ENCODE results near the gene LCE7A. TPM values are rescaled to one million over a fixed set of nuclear protein-coding genes. Genes with fewer than 3 reads are reported as not detected.

Gene LCE7A
- total RNA-seq, 1 donor from 2014 or later = not detected

DNA sequence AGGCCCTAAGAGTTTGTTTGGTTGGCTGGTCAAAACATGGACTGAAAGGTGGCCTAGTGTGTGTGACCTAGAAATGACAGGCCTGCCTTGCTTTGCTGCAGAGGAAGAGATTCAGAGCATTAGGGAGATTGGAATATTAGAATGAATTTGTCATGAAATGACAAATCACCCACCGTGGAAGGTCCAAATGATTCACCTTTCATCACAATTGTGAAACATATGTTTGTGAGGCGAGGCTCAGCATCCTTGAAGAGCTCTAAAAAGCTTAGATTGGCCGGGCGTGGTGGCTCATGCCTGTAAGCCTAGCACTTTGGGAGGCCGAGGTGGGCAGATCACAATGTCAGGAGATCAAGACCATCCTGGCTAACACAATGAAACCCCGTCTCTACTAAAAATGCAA, 42.5 kb upstream of the LCE7A start:
- Histone ChIP-seq H3K9me3 (ENCODE audit: insufficient read depth, low read depth, low read length) (no peaks in the 10 kb centered on the region), H3K36me3 (ENCODE audit: insufficient read depth, low read length) (no peaks in the 10 kb centered on the region), H3K4me1 (ENCODE audit: insufficient read depth, low read length) (no peaks in the 10 kb centered on the region), H3K4me3 (ENCODE audit: insufficient read depth, low read depth, low read length) (no peak overlapping the region), H2AFZ (ENCODE audit: low read depth, low read length) (no peak overlapping the region), H3K4me2 (ENCODE audit: low read length) (no peak overlapping the region), H3K27ac (ENCODE audit: low read depth, low read length) (no peak overlapping the region), H3K9ac (ENCODE audit: low read length) (no peak overlapping the region), H4K20me1 (ENCODE audit: insufficient read depth, low read length) (no peaks in the 10 kb centered on the region), H3K27me3 (ENCODE audit: insufficient read depth, low read length) (no peaks in the 10 kb centered on the region), H3K79me2 (ENCODE audit: insufficient read depth, low read length) (no peaks in the 10 kb centered on the region)
- Mint-ChIP-seq H3K27ac (ENCODE audit: unreplicated experiment) (no peak overlapping the region), H3K9me3 (ENCODE audit: unreplicated experiment) (no peaks in the 10 kb centered on the region), H3K27me3 (ENCODE audit: low read depth, unreplicated experiment) (peaks cover 4% of the 10 kb centered on the region), H3K36me3 (ENCODE audit: low read depth, unreplicated experiment) (no peaks in the 10 kb centered on the region), H3K4me1 (ENCODE audit: low read depth, unreplicated experiment) (no peaks in the 10 kb centered on the region), H3K4me3 (ENCODE audit: unreplicated experiment) (no peak overlapping the region)
- no peak for FAIRE-seq
- no peak for TF ChIP-seq EZH2 (IDR thresholded peaks at IDR 0.05; ENCODE audit: insufficient read depth, low read length)
- DNase-seq (ENCODE audit: low read depth) = no peak

DNA sequence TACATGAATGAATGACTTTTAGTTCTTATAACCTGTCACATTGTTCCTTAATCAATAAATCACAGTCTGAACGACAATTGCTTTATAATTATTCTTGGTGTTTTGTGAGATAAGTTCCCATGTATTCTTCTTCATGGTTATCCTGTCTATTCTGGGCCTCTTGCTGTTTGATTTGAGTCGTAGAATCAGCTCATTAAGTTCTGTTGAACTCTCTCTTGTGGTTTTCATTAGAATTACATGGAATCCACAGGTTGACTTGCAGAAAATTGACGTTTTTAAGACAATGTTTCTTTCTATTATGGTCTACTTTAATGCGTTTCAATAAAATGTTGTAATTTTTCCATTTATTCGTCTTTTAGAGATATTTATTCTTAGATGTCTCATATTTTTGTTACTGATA, 36.5 kb upstream of the LCE7A start:
- H3K4me1 Mint-ChIP-seq (ENCODE audit: low read depth, unreplicated experiment) = no peaks in the 10 kb centered on the region
- no peak for DNase-seq (ENCODE audit: low read depth)
- H3K9me3 Mint-ChIP-seq (ENCODE audit: unreplicated experiment) = no peaks in the 10 kb centered on the region
- Histone ChIP-seq H3K4me1 (ENCODE audit: insufficient read depth, low read length) (no peaks in the 10 kb centered on the region), H3K27ac (ENCODE audit: low read depth, low read length) (no peak overlapping the region), H3K4me3 (ENCODE audit: insufficient read depth, low read depth, low read length) (no peak overlapping the region), H3K36me3 (ENCODE audit: insufficient read depth, low read length) (no peaks in the 10 kb centered on the region), H3K79me2 (ENCODE audit: insufficient read depth, low read length) (no peaks in the 10 kb centered on the region), H4K20me1 (ENCODE audit: insufficient read depth, low read length) (no peaks in the 10 kb centered on the region), H3K9me3 (ENCODE audit: insufficient read depth, low read depth, low read length) (no peaks in the 10 kb centered on the region), H3K9ac (ENCODE audit: low read length) (no peak overlapping the region), H3K27me3 (ENCODE audit: insufficient read depth, low read length) (no peaks in the 10 kb centered on the region), H3K4me2 (ENCODE audit: low read length) (no peak overlapping the region), H2AFZ (ENCODE audit: low read depth, low read length) (no peak overlapping the region)
- H3K4me3 Mint-ChIP-seq (ENCODE audit: unreplicated experiment) = no peak overlapping the region
- H3K36me3 Mint-ChIP-seq (ENCODE audit: low read depth, unreplicated experiment) = no peaks in the 10 kb centered on the region
- no peak for FAIRE-seq
- no peak for TF ChIP-seq EZH2 (IDR thresholded peaks at IDR 0.05; ENCODE audit: insufficient read depth, low read length)
- TF ChIP-seq, protein P1, sequence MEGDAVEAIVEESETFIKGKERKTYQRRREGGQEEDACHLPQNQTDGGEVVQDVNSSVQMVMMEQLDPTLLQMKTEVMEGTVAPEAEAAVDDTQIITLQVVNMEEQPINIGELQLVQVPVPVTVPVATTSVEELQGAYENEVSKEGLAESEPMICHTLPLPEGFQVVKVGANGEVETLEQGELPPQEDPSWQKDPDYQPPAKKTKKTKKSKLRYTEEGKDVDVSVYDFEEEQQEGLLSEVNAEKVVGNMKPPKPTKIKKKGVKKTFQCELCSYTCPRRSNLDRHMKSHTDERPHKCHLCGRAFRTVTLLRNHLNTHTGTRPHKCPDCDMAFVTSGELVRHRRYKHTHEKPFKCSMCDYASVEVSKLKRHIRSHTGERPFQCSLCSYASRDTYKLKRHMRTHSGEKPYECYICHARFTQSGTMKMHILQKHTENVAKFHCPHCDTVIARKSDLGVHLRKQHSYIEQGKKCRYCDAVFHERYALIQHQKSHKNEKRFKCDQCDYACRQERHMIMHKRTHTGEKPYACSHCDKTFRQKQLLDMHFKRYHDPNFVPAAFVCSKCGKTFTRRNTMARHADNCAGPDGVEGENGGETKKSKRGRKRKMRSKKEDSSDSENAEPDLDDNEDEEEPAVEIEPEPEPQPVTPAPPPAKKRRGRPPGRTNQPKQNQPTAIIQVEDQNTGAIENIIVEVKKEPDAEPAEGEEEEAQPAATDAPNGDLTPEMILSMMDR (IDR thresholded peaks at IDR 0.05; ENCODE audit: insufficient read depth, low read depth, low read length) = no peak
- H3K27ac Mint-ChIP-seq (ENCODE audit: unreplicated experiment) = no peak overlapping the region
- peaks cover 7% of the 10 kb centered on the region for H3K27me3 Mint-ChIP-seq (ENCODE audit: low read depth, unreplicated experiment)

DNA sequence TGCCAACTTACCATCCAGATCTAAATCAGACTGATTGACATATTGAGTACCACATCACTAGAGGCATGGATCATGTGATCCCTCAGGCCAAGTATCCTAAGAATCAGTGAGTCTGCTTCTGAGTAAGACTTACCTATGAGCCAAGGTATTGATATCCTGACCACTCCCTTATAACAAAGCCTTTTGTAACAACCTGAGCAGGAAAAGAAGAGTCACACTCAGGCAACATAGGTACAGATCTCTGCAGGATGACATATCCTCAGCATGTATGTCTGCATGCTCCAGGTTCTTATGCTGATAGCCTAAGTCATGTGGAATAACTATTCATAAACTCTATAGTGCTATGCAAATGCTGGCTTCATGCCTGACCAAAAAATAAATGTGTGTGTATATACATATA, 34.8 kb upstream of the LCE7A start:
- no peak for DNase-seq (ENCODE audit: low read depth)
- H3K4me2 ChIP-seq (ENCODE audit: low read length) = no peak overlapping the region
- no peak overlapping the region for H3K9ac ChIP-seq (ENCODE audit: low read length)
- H3K4me3 ChIP-seq (ENCODE audit: insufficient read depth, low read depth, low read length) = no peak overlapping the region
- H2AFZ ChIP-seq (ENCODE audit: low read depth, low read length) = no peak overlapping the region
- no peak overlapping the region for H3K27ac Mint-ChIP-seq (ENCODE audit: unreplicated experiment)
- H3K4me3 Mint-ChIP-seq (ENCODE audit: unreplicated experiment) = no peak overlapping the region
- no peaks in the 10 kb centered on the region for H4K20me1 ChIP-seq (ENCODE audit: insufficient read depth, low read length)
- H3K4me1 Mint-ChIP-seq (ENCODE audit: low read depth, unreplicated experiment) = no peaks in the 10 kb centered on the region
- H3K4me1 ChIP-seq (ENCODE audit: insufficient read depth, low read length) = no peaks in the 10 kb centered on the region
- no peak overlapping the region for H3K27ac ChIP-seq (ENCODE audit: low read depth, low read length)
- no peaks in the 10 kb centered on the region for H3K36me3 ChIP-seq (ENCODE audit: insufficient read depth, low read length)
- H3K9me3 Mint-ChIP-seq (ENCODE audit: unreplicated experiment) = no peaks in the 10 kb centered on the region
- FAIRE-seq = no peak
- H3K27me3 Mint-ChIP-seq (ENCODE audit: low read depth, unreplicated experiment) = peaks cover 7% of the 10 kb centered on the region
- no peaks in the 10 kb centered on the region for H3K9me3 ChIP-seq (ENCODE audit: insufficient read depth, low read depth, low read length)
- H3K27me3 ChIP-seq (ENCODE audit: insufficient read depth, low read length) = no peaks in the 10 kb centered on the region
- no peaks in the 10 kb centered on the region for H3K36me3 Mint-ChIP-seq (ENCODE audit: low read depth, unreplicated experiment)
- no peak for TF ChIP-seq EZH2 (IDR thresholded peaks at IDR 0.05; ENCODE audit: insufficient read depth, low read length)
- TF ChIP-seq, protein P1 (IDR thresholded peaks at IDR 0.05; ENCODE audit: insufficient read depth, low read depth, low read length) = no peak
- no peaks in the 10 kb centered on the region for H3K79me2 ChIP-seq (ENCODE audit: insufficient read depth, low read length)
